ENCODE results near the gene MRPL4.
"Not testable (repeated sequence)": the region's sequence is repeated elsewhere in the genome, so short reads cannot be mapped to it uniquely, and the experiment has no call there.

MRPL4 gene

DNA sequence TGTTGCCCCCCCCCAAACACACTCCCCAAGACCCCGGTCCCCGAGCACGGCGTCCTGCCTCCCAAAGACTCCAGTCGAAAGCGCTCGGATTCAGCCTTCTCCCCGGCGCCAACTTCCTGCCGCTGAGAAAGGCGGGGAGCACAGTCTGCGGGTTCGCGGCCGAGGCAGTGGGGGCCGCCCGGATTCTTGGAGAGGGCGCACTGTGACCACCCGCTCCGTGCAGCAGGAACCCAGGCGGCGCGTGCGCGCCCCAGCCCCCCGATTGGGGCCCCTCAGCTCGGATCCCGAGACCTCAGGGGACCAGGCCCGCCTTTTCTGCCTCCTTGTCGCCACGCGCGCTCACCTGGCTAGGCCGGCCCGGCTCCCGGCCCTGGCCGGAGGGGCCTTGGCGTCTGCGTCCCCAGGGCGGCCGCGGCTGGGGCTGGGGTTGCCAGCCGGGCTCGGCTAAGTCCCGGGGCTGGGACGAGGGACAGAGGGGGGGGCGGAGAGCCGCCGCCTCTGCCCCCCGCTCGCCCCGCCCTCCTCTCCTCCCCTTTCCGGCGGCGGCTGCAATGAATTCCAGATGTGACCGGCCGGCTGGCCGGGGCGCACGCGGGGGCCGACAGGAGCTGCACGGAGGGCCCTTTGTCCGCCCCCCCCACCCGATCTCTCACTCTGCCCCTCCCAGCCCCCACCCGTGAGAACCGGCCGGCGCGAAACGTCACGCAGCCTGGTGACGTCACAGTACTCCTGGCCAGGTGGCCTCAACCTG, 21.0 kb upstream of the MRPL4 start, which contains the start of gene S1PR2:
Gene S1PR2, minus strand, starts transcription at position 471 of the 751 bp plus-strand sequence. CDS start 6,426 bp downstream, outside the sequence.
- peak; percentile 87 for DNase-seq

GRCh38 chr19:10231612-10232228, 20.3 kb upstream of the MRPL4 start:
- no peak for DNase-seq

GRCh38 chr19:10233946-10234345, 18.1 kb upstream of the MRPL4 start:
- DNase-seq: no peak

DNA sequence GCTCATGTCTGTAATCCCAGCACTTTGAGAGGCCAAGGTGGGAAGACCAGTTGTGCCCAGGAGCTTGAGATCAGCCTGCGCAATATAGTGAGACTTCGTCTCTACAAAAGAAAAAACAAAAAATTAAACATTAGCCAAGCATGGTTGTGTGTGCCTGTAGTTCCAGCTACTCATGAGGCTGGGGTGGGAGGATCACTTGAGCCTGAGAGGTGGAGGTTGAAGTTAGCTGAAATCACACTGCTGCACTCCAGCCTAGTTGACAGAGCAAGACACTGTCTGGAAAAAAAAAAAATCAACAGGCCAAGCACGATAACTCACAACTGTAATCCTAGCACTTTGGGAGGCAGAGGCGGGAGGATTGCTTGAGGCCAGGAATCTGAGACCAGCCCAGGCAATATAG, 17.0 kb upstream of the MRPL4 start:
- no peak for DNase-seq

- not testable (repeated sequence) for DNase-seq
Measured at GRCh38 chr19:10235409-10235808, 16.6 kb upstream of the MRPL4 start.

GRCh38 chr19:10237702-10238101, 14.3 kb upstream of the MRPL4 start:
- DNase-seq: no peak

DNA sequence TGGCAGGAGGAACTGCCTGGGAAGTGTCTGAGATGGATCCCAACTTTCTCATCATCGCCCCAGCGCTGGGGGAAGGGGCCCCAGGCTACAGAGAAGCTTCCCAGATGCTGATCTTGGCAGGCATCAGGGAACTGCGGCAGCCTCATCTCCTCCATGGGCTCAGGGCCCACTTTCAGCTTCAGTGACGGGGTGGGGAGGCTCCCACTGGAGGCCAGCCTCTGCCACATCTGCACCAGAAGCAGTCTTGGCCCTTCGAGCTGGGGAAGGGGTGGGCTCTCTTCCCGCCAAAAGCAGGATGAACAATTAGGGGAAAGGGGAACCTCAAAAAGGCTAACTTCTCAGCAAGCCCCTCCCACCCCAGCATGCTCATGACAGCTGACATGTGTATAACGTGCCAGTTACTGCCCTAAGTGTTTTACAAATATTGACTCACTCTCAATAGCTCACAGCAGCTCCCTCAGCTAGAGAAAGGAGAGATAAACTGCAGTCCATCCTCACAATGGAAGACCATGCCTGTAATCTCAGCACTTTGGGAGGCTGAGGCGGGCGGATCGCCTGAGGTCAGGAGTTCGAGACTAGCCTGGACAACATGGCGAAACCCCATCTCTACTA, 13.7 kb upstream of the MRPL4 start:
- DNase-seq: no peak

DNA sequence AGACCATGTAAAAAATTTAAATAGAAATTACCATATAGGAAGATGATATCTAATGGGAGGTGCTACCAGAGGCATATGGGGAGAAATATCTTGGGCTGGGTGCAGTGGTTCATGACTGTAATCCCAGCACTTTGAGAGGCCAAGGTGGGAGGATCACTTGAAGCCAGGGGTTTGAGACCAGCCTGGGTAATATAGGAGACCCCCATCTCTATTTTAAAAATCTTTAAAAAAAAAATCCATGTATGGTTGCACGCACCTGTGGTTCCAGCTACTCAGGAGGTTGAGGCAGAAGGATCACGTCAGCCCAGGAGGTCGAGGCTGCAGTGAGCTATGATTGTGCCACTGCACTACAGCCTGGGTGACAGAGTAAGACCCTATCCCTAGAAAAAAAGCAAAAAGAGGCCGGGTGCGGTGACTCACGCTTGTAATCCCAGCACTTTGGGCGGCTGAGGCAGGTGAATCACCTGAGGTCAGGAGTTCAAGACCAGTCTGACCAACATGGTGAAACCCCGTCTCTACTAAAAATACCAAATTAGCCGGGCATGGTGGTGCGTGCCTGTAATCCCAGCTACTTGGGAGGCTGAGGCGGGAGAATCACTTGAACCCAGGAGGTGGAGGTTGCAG, 10.1 kb upstream of the MRPL4 start:
- DNase-seq: not testable (repeated sequence)

GRCh38 chr19:10243606-10244005, 8.4 kb upstream of the MRPL4 start:
- DNase-seq: no peak

DNA sequence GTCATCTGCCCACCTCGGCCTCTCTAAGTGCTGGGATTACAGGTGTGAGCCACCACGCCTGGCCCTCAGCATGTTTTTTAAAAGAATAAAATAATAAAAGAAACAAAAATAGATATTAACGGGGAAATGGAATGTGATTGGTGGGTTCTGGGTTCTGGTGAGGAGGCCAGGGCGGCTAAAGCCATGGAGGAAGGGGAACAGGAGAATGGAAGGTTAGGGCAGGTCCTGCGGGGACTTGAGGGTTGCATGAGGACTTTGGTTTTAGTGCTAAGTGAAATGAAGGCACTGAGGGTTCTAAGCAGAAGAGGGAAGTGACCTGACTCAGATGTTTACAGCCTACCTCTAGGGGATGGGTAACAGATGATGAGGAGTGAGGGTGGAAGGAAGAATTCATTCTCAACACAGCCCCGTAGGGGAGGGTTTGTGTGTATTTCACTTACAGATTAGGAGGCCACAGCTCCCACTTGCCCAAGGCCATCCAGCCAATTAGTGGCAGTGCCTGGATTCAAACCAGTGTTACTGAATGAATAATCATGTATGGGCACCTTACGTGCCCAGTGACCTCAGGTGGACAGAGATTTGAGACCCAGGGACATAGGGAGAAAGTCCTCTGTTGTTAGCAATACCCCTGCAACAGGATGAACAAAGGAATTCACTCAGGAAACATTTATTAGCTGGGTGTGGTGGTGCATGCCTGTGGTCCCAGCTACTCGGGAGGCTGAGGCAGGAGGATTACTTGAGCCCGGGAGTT, 6.7 kb upstream of the MRPL4 start:
- no peak for DNase-seq

DNA sequence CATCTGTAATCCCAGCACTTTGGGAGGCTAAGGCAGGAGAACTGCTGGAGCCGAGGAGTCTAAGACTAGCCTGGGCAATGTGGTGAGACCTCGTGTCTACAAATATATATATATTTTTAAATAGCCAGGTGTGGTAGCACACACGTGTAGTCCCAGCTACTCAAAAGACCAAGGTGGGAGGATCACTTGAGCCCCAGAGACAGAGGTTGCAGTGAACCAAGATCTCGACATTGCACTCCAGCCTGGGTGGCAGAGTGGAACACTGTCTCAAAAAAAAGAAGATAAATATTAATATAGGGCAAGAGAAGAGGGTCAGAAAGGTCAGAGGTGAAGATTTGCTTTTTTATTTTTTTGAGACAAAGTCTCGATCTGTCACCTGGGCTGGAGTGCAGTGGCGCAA, 5.5 kb upstream of the MRPL4 start:
- DNase-seq: no peak

DNA sequence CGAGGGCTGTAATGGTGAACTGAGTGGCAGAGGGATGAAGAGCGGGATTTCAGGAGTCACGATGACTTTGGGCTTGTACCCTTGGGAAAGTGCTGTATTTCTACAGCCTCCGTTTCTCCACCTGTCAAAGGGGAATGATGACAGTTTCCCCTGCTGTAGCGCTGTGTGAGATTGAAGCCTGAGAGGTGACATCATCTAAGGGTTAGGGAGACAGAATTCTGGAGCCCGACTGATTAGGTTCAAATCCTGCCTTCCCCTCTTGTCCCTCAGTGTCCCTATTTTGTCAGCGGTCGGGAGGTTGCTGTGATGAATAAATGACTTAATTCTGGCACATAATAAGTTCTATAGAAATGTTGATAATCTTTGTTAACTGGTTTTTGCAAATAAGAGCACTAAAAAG, 693 bp downstream of the MRPL4 start:
- DNase-seq: no peak

DNA sequence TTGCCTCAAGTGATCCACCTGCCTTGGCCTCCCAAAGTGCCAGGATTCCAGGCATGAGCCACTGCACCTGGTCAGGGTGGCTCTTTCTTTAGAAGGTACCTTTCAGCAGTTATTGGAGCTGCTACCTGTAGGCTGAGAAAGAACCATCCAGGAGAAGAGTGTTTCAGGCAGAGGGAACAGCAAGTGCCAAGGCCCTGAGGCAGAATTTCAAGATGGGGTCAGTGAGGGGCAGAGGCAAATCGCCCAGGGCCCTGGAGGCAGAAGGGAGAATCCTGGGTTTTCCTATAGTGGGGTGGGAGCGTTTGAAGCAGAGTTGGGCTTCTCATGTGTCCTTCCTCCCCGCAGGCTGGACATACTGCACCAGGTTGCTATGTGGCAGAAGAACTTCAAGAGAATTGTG, 2.2 kb downstream of the MRPL4 start:
- no peak for DNase-seq

DNA sequence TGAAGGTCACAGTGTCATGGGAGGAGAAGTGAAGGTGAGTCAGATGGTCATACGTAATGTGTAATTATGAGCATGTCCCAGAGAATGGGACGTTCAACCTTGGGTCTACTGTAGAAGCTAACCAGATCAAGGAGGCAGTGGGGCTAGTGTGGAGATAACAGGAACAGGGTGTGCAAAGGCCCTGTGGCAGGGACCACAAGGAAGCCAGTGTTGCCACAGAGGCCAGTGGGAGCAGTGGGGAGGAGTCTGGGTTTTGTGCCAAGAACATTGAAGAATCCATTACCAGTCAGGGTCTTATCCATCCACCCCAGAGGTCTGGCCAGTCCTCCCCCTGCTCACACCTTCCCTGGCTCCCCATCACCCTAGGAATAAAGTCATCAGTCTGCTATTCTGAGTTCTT, 3.3 kb downstream of the MRPL4 start:
- DNase-seq: no peak

DNA sequence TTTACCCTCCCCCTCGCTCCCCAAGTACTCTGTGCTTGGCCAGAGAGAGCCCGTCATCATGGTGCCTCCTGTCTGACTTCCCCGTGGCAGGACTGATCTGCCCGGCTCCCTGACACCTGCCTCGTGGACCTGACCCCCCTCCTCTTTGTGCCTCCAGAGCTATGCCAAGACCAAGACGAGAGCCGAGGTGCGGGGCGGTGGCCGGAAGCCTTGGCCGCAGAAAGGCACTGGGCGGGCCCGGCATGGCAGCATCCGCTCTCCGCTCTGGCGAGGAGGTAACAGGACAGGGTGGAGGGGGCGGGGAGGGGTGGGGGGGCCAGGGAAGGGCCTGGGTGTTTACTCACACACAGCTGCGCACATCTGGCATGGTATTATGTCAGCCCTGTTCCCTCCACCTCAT, 4.5 kb downstream of the MRPL4 start:
- DNase-seq: no peak

DNA sequence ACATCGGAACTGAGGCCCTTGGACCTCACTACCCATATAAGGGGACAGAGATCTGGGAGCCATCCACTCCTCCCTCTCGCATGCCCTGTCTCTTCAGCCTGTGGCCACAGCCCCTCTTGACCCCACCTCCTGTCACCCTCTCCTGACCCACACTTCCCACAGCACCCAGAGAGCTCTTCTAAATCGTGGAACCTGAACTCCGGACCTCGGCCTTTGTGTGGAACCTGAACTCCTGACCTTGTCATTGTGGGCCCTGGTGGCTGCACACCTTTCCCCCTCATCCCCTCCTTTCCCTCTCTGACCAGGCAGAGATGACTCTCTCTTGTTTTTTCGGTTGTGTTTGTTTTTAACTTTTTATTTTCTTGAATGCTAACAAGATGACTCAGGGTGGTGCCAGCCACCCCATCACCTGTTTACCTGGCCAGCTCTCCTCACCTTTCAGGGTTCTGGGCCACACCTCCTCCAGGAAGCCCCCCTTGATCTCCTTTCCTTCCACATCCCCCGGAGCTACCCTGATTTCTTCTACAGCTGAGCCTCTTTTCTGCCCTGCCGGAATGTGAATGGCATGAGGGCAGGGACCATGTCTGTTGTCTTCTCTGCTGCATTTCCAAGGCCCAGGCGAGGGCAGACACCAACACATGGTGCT, 5.1 kb downstream of the MRPL4 start:
- DNase-seq: no peak

GRCh38 chr19:10258080-10258710, 6.2 kb downstream of the MRPL4 start:
- DNase-seq: no peak

- peak; percentile 91 for DNase-seq
Measured at GRCh38 chr19:10259162-10259905, 7.3 kb downstream of the MRPL4 start.

GRCh38 chr19:10260141-10260584, 8.1 kb downstream of the MRPL4 start:
- no peak for DNase-seq

DNA sequence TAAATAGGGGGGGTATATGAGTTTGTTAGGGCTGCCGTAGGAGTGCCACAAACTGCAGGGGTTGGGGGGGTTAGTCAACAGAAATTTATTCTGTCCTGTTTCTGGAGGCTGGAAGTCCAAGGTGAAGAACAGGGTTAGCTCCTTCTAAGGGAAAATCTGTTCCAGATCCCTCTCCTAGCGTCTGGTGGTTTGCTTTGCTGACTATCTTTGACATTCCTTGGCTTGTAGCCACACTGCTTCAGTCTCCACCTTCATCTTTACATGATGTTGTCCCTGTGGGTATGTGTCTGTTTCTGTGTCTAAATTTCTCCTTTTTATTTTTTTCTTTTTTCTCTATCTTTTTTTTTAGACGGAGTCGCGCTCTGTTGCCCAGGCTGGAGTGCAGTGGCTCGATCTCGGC, 10.8 kb downstream of the MRPL4 start:
- DNase-seq: no peak

GRCh38 chr19:10266706-10267105, 14.7 kb downstream of the MRPL4 start:
- no peak for DNase-seq
